Esophagus squamous epithelium (tissue), 4 donors: ENCODE measurements around the gene RNASEL.

Source experiments
- POLR2A ChIP-seq, 4 donors: fragments of 450-650 bp; IDR thresholded peaks; one replicate each; pipeline ENCODE4 v1.6.1; 2017; ENCODE audit warnings: antibody characterized with exemption in 4 of 4, mild to moderate bottlenecking in 4 of 4, moderate library complexity in 3 of 4
- TF ChIP-seq, protein P1 (sequence below), 6 experiments: fragments of 450-650 bp in 4 of 6; fragments of 200-600 bp in 2 of 6; sonication (generic) in 2 of 6; IDR thresholded peaks; one replicate each; pipeline ENCODE4 v1.5.1; 2016 to 2019; ENCODE audit warnings: antibody characterized with exemption in 6 of 6, mild to moderate bottlenecking in 4 of 6, moderate library complexity in 4 of 6

DNA sequence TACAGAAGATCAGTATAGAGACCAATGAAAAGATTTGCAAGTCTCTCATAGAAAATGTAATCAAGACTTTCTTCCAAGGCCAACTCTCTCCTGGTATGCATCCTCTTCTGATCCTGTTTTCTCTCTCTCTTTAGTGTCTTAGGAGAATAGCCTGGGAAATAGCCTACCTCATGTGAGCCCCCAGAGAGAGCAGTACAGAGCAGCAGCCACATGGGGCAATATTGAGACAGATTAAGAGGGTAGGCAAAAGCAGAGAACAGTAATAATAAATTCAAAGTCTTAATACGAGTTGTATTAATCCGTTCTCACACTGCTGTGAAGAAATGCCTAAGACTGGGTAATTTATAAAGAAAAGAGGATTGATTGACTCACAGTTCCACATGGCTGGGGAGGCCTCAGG is 61.4 kb downstream of the RNASEL start:
- TF ChIP-seq, protein P1, sequence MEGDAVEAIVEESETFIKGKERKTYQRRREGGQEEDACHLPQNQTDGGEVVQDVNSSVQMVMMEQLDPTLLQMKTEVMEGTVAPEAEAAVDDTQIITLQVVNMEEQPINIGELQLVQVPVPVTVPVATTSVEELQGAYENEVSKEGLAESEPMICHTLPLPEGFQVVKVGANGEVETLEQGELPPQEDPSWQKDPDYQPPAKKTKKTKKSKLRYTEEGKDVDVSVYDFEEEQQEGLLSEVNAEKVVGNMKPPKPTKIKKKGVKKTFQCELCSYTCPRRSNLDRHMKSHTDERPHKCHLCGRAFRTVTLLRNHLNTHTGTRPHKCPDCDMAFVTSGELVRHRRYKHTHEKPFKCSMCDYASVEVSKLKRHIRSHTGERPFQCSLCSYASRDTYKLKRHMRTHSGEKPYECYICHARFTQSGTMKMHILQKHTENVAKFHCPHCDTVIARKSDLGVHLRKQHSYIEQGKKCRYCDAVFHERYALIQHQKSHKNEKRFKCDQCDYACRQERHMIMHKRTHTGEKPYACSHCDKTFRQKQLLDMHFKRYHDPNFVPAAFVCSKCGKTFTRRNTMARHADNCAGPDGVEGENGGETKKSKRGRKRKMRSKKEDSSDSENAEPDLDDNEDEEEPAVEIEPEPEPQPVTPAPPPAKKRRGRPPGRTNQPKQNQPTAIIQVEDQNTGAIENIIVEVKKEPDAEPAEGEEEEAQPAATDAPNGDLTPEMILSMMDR (IDR thresholded peaks at IDR 0.05), result no peak
- TF ChIP-seq POLR2A (IDR thresholded peaks at IDR 0.05), result no peak
